GM23338 (cell line): ENCODE data around the gene ANGPTL7. TPM values are rescaled to one million over a fixed set of nuclear protein-coding genes. Genes with fewer than 3 reads are reported as not detected.

ENCODE experiments used
- ATAC-seq: fragments of 200-7000 bp; cut with Tn5 transposase; 3 replicates; pipeline ENCODE4 v1.9.1; 2020
- DNase-seq: peaks from one replicate; pipeline ENCODE4 v3.0.0-alpha.2; 2015; ENCODE audit warnings: low spot score
- H2AFZ ChIP-seq: fragments of 200-600 bp; sonication (generic); 2 replicates; pipeline ENCODE4 v1.8.0; 2016; ENCODE audit warnings: antibody characterized with exemption, mild to moderate bottlenecking, moderate library complexity
- H3F3A ChIP-seq: fragments of 200-600 bp; sonication (generic); replicated peaks from 2 replicates; pipeline ENCODE4 v1.8.0; 2017; ENCODE audit warnings: antibody characterized with exemption, mixed run types, low read depth
- H3K27ac ChIP-seq: fragments of 200-600 bp; sonication (generic); 2 replicates; pipeline ENCODE4 v1.6.1; 2016; ENCODE audit warnings: low read depth
- H3K27me3 ChIP-seq: fragments of 200-600 bp; sonication (generic); 2 replicates; pipeline ENCODE4 v1.8.0; 2016; ENCODE audit warnings: mild to moderate bottlenecking, mixed run types, moderate library complexity; ENCODE audit not compliant: insufficient read depth
- H3K36me3 ChIP-seq: fragments of 200-600 bp; sonication (generic); 2 replicates; pipeline ENCODE4 v1.8.0; 2016; ENCODE audit warnings: mild to moderate bottlenecking; ENCODE audit not compliant: insufficient read depth
- H3K4me1 ChIP-seq: fragments of 200-600 bp; sonication (generic); 2 replicates; pipeline ENCODE4 v1.8.0; 2016; ENCODE audit warnings: mild to moderate bottlenecking, moderate library complexity; ENCODE audit not compliant: insufficient read depth
- H3K4me2 ChIP-seq: fragments of 200-600 bp; sonication (generic); 2 replicates; pipeline ENCODE4 v1.7.1; 2017; ENCODE audit warnings: mixed run types
- H3K4me3 ChIP-seq: fragments of 200-600 bp; sonication (generic); 2 replicates; pipeline ENCODE4 v1.6.1; 2016; ENCODE audit warnings: mixed run types
- H3K79me2 ChIP-seq: fragments of 200-600 bp; sonication (generic); replicated peaks from 2 replicates; pipeline ENCODE4 v1.8.0; 2017; ENCODE audit warnings: mild to moderate bottlenecking; ENCODE audit not compliant: insufficient read depth
- H3K9me2 ChIP-seq: fragments of 200-600 bp; sonication (generic); 2 replicates; pipeline ENCODE4 v1.8.0; 2017; ENCODE audit not compliant: insufficient read depth
- H4K20me1 ChIP-seq: fragments of 200-600 bp; sonication (generic); replicated peaks from 2 replicates; pipeline ENCODE4 v1.8.0; 2017; ENCODE audit warnings: mild to moderate bottlenecking; ENCODE audit not compliant: insufficient read depth
- H3K27ac Mint-ChIP-seq: 2 replicates; pipeline ENCODE4 v1.8.0; 2020; ENCODE audit warnings: inconsistent platforms, mild to moderate bottlenecking, moderate library complexity, mixed read lengths
- H3K27me3 Mint-ChIP-seq: 3 replicates; pipeline ENCODE4 v1.8.0; 2022; ENCODE audit warnings: low read depth, mild to moderate bottlenecking, moderate library complexity, mixed read lengths, inconsistent platforms; ENCODE audit not compliant: insufficient read depth, poor library complexity
- H3K36me3 Mint-ChIP-seq: 3 replicates; pipeline ENCODE4 v1.8.0; 2021; ENCODE audit warnings: low read depth, mild to moderate bottlenecking, inconsistent platforms, moderate library complexity, mixed read lengths
- H3K4me1 Mint-ChIP-seq: 3 replicates; pipeline ENCODE4 v1.8.0; 2020; ENCODE audit warnings: mild to moderate bottlenecking, inconsistent platforms, mixed read lengths
- H3K4me3 Mint-ChIP-seq: 3 replicates; pipeline ENCODE4 v1.8.0; 2021; ENCODE audit warnings: moderate library complexity, mild to moderate bottlenecking, inconsistent platforms, mixed read lengths
- H3K9me3 Mint-ChIP-seq: 3 replicates; pipeline ENCODE4 v1.8.0; 2020; ENCODE audit warnings: moderate library complexity, mild to moderate bottlenecking, inconsistent platforms, mixed read lengths
- CREB1 ChIP-seq: fragments of 250-450 bp; sonication (Bioruptor Pico); IDR thresholded peaks from 2 replicates; pipeline ENCODE4 v1.5.0; 2020; ENCODE audit warnings: low read depth, mild to moderate bottlenecking, moderate library complexity
- CTCF ChIP-seq, 2 experiments: fragments of 200-600 bp in 1 of 2; sonication (generic) in 1 of 2; conservative IDR thresholded peaks; 2 replicates each; pipeline versions ENCODE4 v1.5.1 to v1.6.1; 2016 to 2017; ENCODE audit warnings: antibody characterized with exemption in 2 of 2, low read depth in 2 of 2, mild to moderate bottlenecking in 2 of 2, moderate library complexity in 1 of 2
- ETS1 ChIP-seq: IDR thresholded peaks from 2 replicates; pipeline ENCODE4 v1.6.1; 2016; ENCODE audit warnings: antibody characterized with exemption
- EZH2 ChIP-seq: fragments of 200-600 bp; sonication (generic); IDR thresholded peaks from one replicate; pipeline ENCODE4 v1.8.0; 2017; ENCODE audit warnings: antibody characterized with exemption, mild to moderate bottlenecking, low read depth; ENCODE audit not compliant: unreplicated experiment
- EZH2phosphoT487 ChIP-seq: fragments of 200-600 bp; sonication (generic); IDR thresholded peaks from one replicate; pipeline ENCODE4 v1.8.1; 2018; ENCODE audit warnings: antibody characterized with exemption; ENCODE audit not compliant: unreplicated experiment
- JUNB ChIP-seq: IDR thresholded peaks from one replicate; pipeline ENCODE4 v1.6.1; 2016; ENCODE audit warnings: antibody characterized with exemption; ENCODE audit not compliant: unreplicated experiment
- NANOG ChIP-seq: IDR thresholded peaks from 2 replicates; pipeline ENCODE4 v1.6.1; 2016; ENCODE audit warnings: antibody characterized with exemption, borderline replicate concordance
- POLR2AphosphoS5 ChIP-seq: IDR thresholded peaks from 2 replicates; pipeline ENCODE4 v1.6.1; 2016; ENCODE audit warnings: antibody characterized with exemption, low read depth
- REST ChIP-seq: IDR thresholded peaks from one replicate; pipeline ENCODE4 v1.6.1; 2018; ENCODE audit warnings: antibody characterized with exemption; ENCODE audit not compliant: unreplicated experiment
- STAT1 ChIP-seq: IDR thresholded peaks from one replicate; pipeline ENCODE4 v1.6.1; 2016; ENCODE audit warnings: antibody characterized with exemption; ENCODE audit not compliant: unreplicated experiment
- ZNF114 ChIP-seq: fragments of 250-450 bp; sonication (Bioruptor Pico); IDR thresholded peaks from 2 replicates; pipeline ENCODE4 v1.5.0; 2020; ENCODE audit warnings: mild to moderate bottlenecking, moderate library complexity
- ZNF331 ChIP-seq: fragments of 250-450 bp; sonication (Bioruptor Pico); IDR thresholded peaks from 2 replicates; pipeline ENCODE4 v1.5.0; 2020; ENCODE audit warnings: low read depth, mild to moderate bottlenecking, moderate library complexity
- ZNF462 ChIP-seq: fragments of 250-450 bp; sonication (Bioruptor Pico); IDR thresholded peaks from 2 replicates; pipeline ENCODE4 v1.5.0; 2020; ENCODE audit warnings: mild to moderate bottlenecking, moderate library complexity
- polyA plus RNA-seq: library from polyadenylated mRNA; unstranded; fragments of >200 nt; fragmentation: Nextera tagmentation; extraction: Ambion mirVana; gene quantifications from 2 replicates; pipeline ENCODE4 v1.2.1, GENCODE V29; 2016
- total RNA-seq: library from RNA; depleted of rRNA; stranded (reverse); fragments of >200 nt; shearing (Covaris generic); gene quantifications from 2 replicates; pipeline ENCODE4 v1.2.3, GENCODE V29; 2014

The ANGPTL7 gene
- total and polyA plus RNA-seq, 2 experiments from 2014 or later = 0.13 TPM; not detected in 1

GRCh38 chr1:11152755-11153154, 36.4 kb upstream of the ANGPTL7 start:
- TF ChIP-seq REST (no peak), ETS1 (no peak), STAT1 (no peak), CTCF (conservative IDR thresholded peaks at IDR 0.05; ENCODE audit: low read depth in 2 of 2) (no peak), ZNF331 (no peak), EZH2phosphoT487 (no peak), CREB1 (CRISPR knock-in tag) (no peak), JUNB (no peak), ZNF114 (CRISPR knock-in tag) (no peak), ZNF462 (CRISPR knock-in tag) (no peak), NANOG (no peak), POLR2AphosphoS5 (no peak), EZH2 (no peak)
- Mint-ChIP-seq H3K4me3 (no peak overlapping the region), H3K27me3 (peaks cover 1% of the 10 kb centered on the region), H3K36me3 (peaks cover 40% of the 10 kb centered on the region), H3K4me1 (peaks cover 6% of the 10 kb centered on the region; the same call in 2 of the 3 replicates), H3K27ac (no peak overlapping the region; the same call in 1 of the 2 replicates), H3K9me3 (no peaks in the 10 kb centered on the region)
- Histone ChIP-seq H3K27me3 (no peaks in the 10 kb centered on the region), H4K20me1 (no peaks in the 10 kb centered on the region; the same call in 1 of the 2 replicates), H3K4me1 (peaks cover 2% of the 10 kb centered on the region; the same call in 1 of the 2 replicates), H3K79me2 (no peaks in the 10 kb centered on the region), H3K4me2 (no peak overlapping the region), H3K9me2 (no peaks in the 10 kb centered on the region), H3K36me3 (peaks cover 30% of the 10 kb centered on the region; the same call in 1 of the 2 replicates), H3K27ac (no peak overlapping the region; the same call in 1 of the 2 replicates), H3F3A (peaks cover 9% of the 10 kb centered on the region; the same call in 1 of the 2 replicates), H3K4me3 (no peak overlapping the region), H2AFZ (no peak overlapping the region)
- ATAC-seq = no peak
- DNase-seq = no peak
